Heart right ventricle (tissue), 16 donors: ENCODE data around the gene ZDHHC1. TPM values are rescaled to one million over a fixed set of nuclear protein-coding genes. Genes with fewer than 3 reads are reported as not detected.
A peak's percentile ranks its signal among the peaks of the same experiment; 100 is the strongest.

Experiments
- ATAC-seq, 8 donors: fragments of 200-7000 bp; cut with Tn5 transposase; one replicate each; pipeline ENCODE4 v1.9.1; 2020; ENCODE audit warnings: mild to moderate bottlenecking in 8 of 8, moderate library complexity in 8 of 8, moderate number of reproducible peaks in 1 of 8
- DNase-seq, 2 donors: peaks; one replicate each; pipeline ENCODE4 v3.0.0-alpha.2; 2020
- H3K27ac ChIP-seq, 10 donors: fragments of 200-600 bp; sonication (generic) in 2 of 10; one replicate each; pipeline versions ENCODE4 v1.5.0 to v1.8.0; 2020 to 2022; ENCODE audit warnings: mild to moderate bottlenecking in 3 of 10
- H3K27me3 ChIP-seq, 7 donors: fragments of 200-600 bp; one replicate each; pipeline ENCODE4 v1.8.0; 2021 to 2022; ENCODE audit warnings: mild to moderate bottlenecking in 2 of 7
- H3K36me3 ChIP-seq, 9 donors: fragments of 200-600 bp; sonication (generic) in 1 of 9; one replicate each; pipeline versions ENCODE4 v1.5.0 to v1.8.0; 2020 to 2022; ENCODE audit warnings: mild to moderate bottlenecking in 2 of 9
- H3K4me1 ChIP-seq, 9 donors: fragments of 200-600 bp; sonication (generic) in 1 of 9; one replicate each; pipeline versions ENCODE4 v1.5.0 to v1.8.0; 2020 to 2022; ENCODE audit warnings: mild to moderate bottlenecking in 4 of 9
- H3K4me3 ChIP-seq, 10 donors: fragments of 200-600 bp; sonication (generic) in 2 of 10; one replicate each; pipeline versions ENCODE4 v1.5.0 to v1.8.0; 2020 to 2022; ENCODE audit warnings: mild to moderate bottlenecking in 7 of 10, moderate library complexity in 2 of 10
- H3K9me3 ChIP-seq, 11 donors: fragments of 200-600 bp in 10 of 11; sonication (generic) in 2 of 11; one replicate each; pipeline versions ENCODE4 v1.5.0 to v1.8.0; 2013 to 2022; ENCODE audit warnings: mild to moderate bottlenecking in 2 of 11, control low read depth in 1 of 11, moderate library complexity in 1 of 11
- WGBS, 2 donors: extraction: QIAGEN DNeasy Blood & Tissue Kit; methylation state at CpG; one replicate each; pipeline ENCODE4 v1.1.7; 2013; ENCODE audit warnings: inconsistent platforms in 1 of 2; 5-methylcytosine and 5-hydroxymethylcytosine counted together
- intact Hi-C, 10 donors: fragments of 100-400 bp; cut with DNase I; formaldehyde crosslinking; loops; one replicate each; pipeline versions ENCODE4 v1.11.1 to v1.14.2; 2022
- polyA plus RNA-seq, 2 donors: library from polyadenylated mRNA; stranded (reverse); fragments of 200-250 nt; gene quantifications; one replicate each; pipeline ENCODE4 v1.2.3, GENCODE V29; 2013
- total RNA-seq, 10 donors: library from RNA; stranded (reverse); fragmentation: NEBNext Ultra II Directional in 3 of 10; extraction: Animal tissue kit (Norgen Biotek cat#: 25700) in 3 of 10; gene quantifications; one replicate each; pipeline versions ENCODE4 v1.2.1 to v1.2.4, GENCODE V29; 2021 to 2023
- TF ChIP-seq, protein P1 (sequence below), 9 donors: fragments of 200-600 bp; sonication (generic) in 2 of 9; IDR thresholded peaks; one replicate each; pipeline versions ENCODE4 v1.5.0 to v1.8.0; 2021 to 2022; ENCODE audit warnings: antibody characterized with exemption in 9 of 9, mild to moderate bottlenecking in 5 of 9, moderate library complexity in 1 of 9
- donor health status: Arrhythmogenic right ventricular cardiomyopathy.
- donor health status: ischemic (EF 13 %, LVEDD 7.1; RV severe dilation, severe dysfunction).
- donor health status: healthy with polysubstance abuse.
- donor health status: DM: no; HTN: yes; CAD: no.
- donor health status: DM: no; HTN: no; CAD: no.
- donor health status: ischemic (EF 25% LVEDD 6.9; RV normal size, moderate dysfunction).
- donor health status: ischemic (EF 25% LVEDD 5.7; RV mildly dilated, moderate dysfunction).
- donor health status: healthy.
- donor health status: DM: yes; HTN: yes; CAD: no.
- donor health status: Ischemic cardiomyopathy.
- donor health status: ischemic (EF 35%, LVEDD 5.7; RV mildly dilated, moderate dysfunction).
- donor health status: nonischemic (EF 11% LVEDD 7.7; RV severe dilation, severe dysfunction).
- donor health status: DM: yes; HTN: yes; CAD: no.
- donor health status: PGD.
- donor health status: ischemic (EF 29% LVEDD 5.4; RV normal size, mild dysfunction).
- donor health status: nonischemic (EF 23%, LVEDD 6.1; RV moderate dilation, normal function).

ZDHHC1 gene
- total and polyA plus RNA-seq, 12 donors: 3.2 to 6.3 (median 4.1) TPM

DNA sequence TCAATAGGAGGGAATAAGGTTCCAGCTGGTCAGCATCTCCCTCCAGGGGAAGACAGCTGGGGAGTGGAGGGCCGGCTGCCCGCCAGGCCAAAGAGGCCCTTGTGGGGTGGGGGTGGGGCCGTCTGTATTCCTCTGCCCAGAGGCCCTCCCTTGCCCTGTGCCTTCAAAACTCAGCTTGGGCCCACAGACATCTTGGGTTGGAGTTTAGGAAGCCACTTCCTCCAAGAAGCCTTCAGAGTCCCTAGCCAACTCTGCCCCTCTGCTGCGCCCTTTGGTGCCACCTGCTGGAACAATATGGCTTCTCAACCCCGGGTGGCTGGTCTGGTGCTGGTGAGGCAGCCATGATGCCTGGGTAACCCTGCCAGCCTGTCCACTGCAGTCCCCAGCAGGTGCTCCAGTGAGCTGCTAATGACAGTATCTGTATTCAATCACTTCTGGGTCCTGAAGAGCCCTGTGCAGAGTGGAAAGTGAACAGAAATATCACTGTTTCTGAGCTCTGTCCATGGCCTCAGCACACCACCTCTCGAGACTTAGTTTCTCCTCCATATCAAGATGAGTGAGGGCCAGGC is 31.3 kb upstream of the ZDHHC1 start:
- DNase-seq: peak; percentile 33 to 62
- Histone ChIP-seq H3K27me3 (no peaks in the 10 kb centered on the region), H3K27ac (peak overlapping the region in 6 of 10 donors; percentile 16 to 60 (median 52)), H3K4me3 (no peak overlapping the region), H3K9me3 (no peaks in the 10 kb centered on the region), H3K4me1 (peaks cover 44 to 100% (median 89%) of the 10 kb centered on the region in 9 donors), H3K36me3 (peaks cover 0 to 77% (median 0%) of the 10 kb centered on the region in 9 donors)
- peak in 5 of 8 donors; percentile 7 to 26 (median 19) for ATAC-seq
- TF ChIP-seq, protein P1, sequence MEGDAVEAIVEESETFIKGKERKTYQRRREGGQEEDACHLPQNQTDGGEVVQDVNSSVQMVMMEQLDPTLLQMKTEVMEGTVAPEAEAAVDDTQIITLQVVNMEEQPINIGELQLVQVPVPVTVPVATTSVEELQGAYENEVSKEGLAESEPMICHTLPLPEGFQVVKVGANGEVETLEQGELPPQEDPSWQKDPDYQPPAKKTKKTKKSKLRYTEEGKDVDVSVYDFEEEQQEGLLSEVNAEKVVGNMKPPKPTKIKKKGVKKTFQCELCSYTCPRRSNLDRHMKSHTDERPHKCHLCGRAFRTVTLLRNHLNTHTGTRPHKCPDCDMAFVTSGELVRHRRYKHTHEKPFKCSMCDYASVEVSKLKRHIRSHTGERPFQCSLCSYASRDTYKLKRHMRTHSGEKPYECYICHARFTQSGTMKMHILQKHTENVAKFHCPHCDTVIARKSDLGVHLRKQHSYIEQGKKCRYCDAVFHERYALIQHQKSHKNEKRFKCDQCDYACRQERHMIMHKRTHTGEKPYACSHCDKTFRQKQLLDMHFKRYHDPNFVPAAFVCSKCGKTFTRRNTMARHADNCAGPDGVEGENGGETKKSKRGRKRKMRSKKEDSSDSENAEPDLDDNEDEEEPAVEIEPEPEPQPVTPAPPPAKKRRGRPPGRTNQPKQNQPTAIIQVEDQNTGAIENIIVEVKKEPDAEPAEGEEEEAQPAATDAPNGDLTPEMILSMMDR (IDR thresholded peaks at IDR 0.05): peak in 7 of 9 donors; percentile 21 to 50 (median 39)
- 58 to 69% methylated on average over 6 of the region's 6 CpGs for WGBS, 2 donors
- intact Hi-C loops: no loop called here

DNA sequence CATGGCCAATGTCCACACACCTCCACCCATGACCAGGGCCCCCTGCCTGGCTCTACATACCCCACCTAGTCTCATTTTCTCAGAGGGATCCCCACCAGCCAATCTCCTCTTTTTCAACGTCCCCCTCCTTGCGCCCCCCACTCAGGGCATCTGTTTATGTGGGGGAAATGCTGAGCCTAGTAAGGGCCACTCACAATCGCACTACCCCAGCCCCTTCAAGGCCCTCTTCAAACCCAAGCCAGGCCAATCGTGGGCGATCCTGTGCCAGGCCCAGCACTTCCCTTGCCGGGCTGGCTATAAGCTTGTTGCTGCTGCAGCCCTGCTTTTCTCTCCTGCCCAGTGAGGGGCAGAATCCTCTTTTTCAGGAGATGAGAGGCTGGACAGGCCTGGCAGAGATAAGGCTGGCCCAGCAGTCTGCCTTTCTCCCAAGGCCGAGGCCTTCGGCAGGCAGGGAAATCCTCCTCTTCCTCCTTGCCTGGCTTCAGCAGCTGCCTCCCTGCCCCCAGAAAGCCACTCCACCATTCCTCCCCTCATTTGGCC is 30.8 kb upstream of the ZDHHC1 start:
- Histone ChIP-seq H3K4me3 (no peak overlapping the region), H3K4me1 (peaks cover 48 to 100% (median 94%) of the 10 kb centered on the region in 9 donors), H3K27me3 (no peaks in the 10 kb centered on the region), H3K27ac (peak overlapping the region in 9 of 10 donors; percentile 13 to 60 (median 47)), H3K36me3 (peaks cover 0 to 76% (median 0%) of the 10 kb centered on the region in 9 donors), H3K9me3 (no peaks in the 10 kb centered on the region)
- 70 to 80% methylated on average over 8 of the region's 8 CpGs for WGBS, 2 donors
- intact Hi-C loops: no loop called here
- TF ChIP-seq, protein P1 (IDR thresholded peaks at IDR 0.05): no peak
- DNase-seq: no peak
- no peak for ATAC-seq

DNA sequence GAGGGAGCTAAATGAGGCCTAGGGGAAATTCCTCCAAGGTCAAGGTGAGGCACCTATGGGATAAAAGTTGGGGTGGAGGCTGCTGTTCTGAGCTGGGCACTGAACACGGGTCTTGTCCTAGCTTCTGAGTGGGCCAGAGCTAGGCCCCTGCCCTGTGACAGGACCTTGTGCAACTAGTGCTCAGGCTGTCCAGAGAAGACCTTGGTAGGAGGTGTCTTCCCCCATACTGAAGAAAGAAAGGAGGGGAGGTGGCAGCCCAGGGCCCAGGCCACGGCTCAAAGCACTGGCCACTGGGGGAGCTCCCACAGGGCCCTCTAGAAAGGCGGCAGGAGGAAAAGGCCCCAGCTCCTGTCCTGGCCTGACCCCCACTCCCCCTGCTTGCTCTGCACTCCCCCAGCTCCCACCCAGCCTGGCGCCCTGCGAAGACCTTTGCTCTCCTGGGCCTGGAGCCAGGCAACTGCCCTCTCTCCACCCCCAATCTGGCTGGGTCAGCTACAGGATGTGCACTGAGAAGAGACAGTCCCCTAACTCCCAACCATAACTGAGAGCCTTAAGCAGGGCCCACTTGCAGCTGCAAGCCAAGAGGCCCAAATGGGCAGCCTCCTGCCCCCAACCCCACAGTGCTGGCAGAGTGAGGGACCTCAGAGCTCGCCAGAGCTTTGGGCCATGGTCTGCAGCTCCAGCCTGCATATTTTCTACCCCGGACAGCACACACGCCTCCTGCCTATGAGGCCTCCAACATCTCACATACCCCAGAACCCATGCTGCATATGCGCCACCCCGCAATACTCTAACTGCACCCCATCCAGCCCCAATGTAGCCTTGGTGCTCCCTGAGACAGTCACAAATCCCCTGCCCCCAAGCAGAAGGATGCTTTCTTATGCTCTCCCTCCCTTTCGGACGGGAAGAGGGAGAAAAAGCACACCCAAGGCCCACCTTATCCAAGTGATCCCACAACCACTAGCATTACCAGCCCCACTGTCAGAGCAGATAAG is 29.9 kb upstream of the ZDHHC1 start:
- H3K36me3 ChIP-seq: peaks cover 0 to 76% (median 0%) of the 10 kb centered on the region in 9 donors
- no peaks in the 10 kb centered on the region for H3K9me3 ChIP-seq
- TF ChIP-seq, protein P1 (IDR thresholded peaks at IDR 0.05): peak in 2 of 9 donors; percentile 4 to 12
- intact Hi-C loops: no loop called here
- peak overlapping the region in 9 of 10 donors; percentile 24 to 62 (median 47) for H3K27ac ChIP-seq
- DNase-seq: peak; percentile 59 to 73
- peak in 7 of 8 donors; percentile 4 to 28 (median 14) for ATAC-seq
- H3K27me3 ChIP-seq: no peaks in the 10 kb centered on the region
- no peak overlapping the region for H3K4me3 ChIP-seq
- WGBS, 2 donors: 56 to 58% methylated on average over 12 of the region's 12 CpGs
- H3K4me1 ChIP-seq: peaks cover 53 to 100% (median 98%) of the 10 kb centered on the region in 9 donors

DNA sequence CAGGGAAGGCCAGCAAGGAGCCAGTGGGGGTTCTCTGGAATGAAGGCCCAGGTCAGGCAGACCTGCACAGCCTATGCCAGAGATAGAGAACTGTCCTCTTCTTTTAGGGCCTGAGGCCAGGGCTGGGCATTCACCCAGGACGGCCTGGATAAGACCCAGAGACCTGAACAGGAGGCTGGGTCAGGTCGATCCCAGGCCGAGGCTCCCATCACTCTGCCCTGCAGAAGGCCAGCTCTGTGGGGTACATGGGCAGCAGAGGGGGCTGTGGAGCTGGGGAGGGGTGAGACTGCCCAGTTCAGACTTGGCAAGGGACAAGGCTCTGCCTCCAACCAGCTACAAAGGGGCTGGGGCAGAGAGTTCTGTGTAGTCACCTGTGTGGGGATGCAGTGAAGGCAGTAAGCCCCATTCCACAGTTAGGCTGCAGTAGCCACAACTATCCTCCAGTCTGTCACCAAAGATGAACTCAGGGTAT is 29.2 kb upstream of the ZDHHC1 start:
- ATAC-seq: peak in 6 of 8 donors; percentile 4 to 48 (median 23)

More for the DNA sequence above, 29.2 kb upstream of the ZDHHC1 start:
- peaks cover 53 to 100% (median 93%) of the 10 kb centered on the region in 9 donors for H3K4me1 ChIP-seq
- DNase-seq: peak; percentile 51 to 67
- H3K27me3 ChIP-seq: no peaks in the 10 kb centered on the region
- intact Hi-C loops: no loop called here
- no peaks in the 10 kb centered on the region for H3K9me3 ChIP-seq
- H3K27ac ChIP-seq: peak overlapping the region in 8 of 10 donors; percentile 24 to 62 (median 44)
- TF ChIP-seq, protein P1 (IDR thresholded peaks at IDR 0.05): peak in 3 of 9 donors; percentile 6 to 22 (median 20)
- WGBS, 2 donors: 37 to 59% methylated on average over 3 of the region's 3 CpGs
- H3K4me3 ChIP-seq: no peak overlapping the region
- H3K36me3 ChIP-seq: peaks cover 0 to 76% (median 0%) of the 10 kb centered on the region in 9 donors
